NCI-H345 (cell line): Measurements from ENCODE around the gene JAG2.

ENCODE experiments used
- DNase-seq: peaks from one replicate; lab custom pipeline; 2025; lab: John Stamatoyannopoulos, UW

JAG2 gene

GRCh38 chr14:105182296-105183020 is 13.9 kb upstream of the JAG2 start:
- no peak for DNase-seq

- no peak for DNase-seq
Observed at GRCh38 chr14:105181549-105182295, 13.1 kb upstream of the JAG2 start.

- DNase-seq = peak; percentile 82
Observed at GRCh38 chr14:105180592-105181548, 12.3 kb upstream of the JAG2 start, which contains the start of gene NUDT14. NUDT14 (minus strand) TSS chr14:105181312; CDS start chr14:105181209, 103 bp downstream.

GRCh38 chr14:105179191-105179590 is 10.6 kb upstream of the JAG2 start:
- no peak for DNase-seq

GRCh38 chr14:105178868-105179140 is 10.2 kb upstream of the JAG2 start:
- DNase-seq = no peak

- no peak for DNase-seq
Observed at GRCh38 chr14:105178069-105178867, 9.7 kb upstream of the JAG2 start.

GRCh38 chr14:105177082-105177481 is 8.5 kb upstream of the JAG2 start:
- no peak for DNase-seq

GRCh38 chr14:105176513-105176912 is 7.9 kb upstream of the JAG2 start:
- DNase-seq = no peak

- DNase-seq = no peak
Observed at GRCh38 chr14:105173901-105174894, 5.6 kb upstream of the JAG2 start.

GRCh38 chr14:105173145-105173544 is 4.6 kb upstream of the JAG2 start:
- DNase-seq = no peak

- no peak for DNase-seq
Observed at GRCh38 chr14:105172476-105172875, 3.9 kb upstream of the JAG2 start.

- peak; percentile 67 for DNase-seq
Observed at GRCh38 chr14:105171004-105171673, 2.6 kb upstream of the JAG2 start.

- DNase-seq = no peak
Observed at GRCh38 chr14:105169776-105170655, 1.4 kb upstream of the JAG2 start.

- DNase-seq = no peak
Observed at GRCh38 chr14:105168979-105169507, 467 bp upstream of the JAG2 start.

GRCh38 chr14:105168093-105168420 is 519 bp downstream of the JAG2 start:
- no peak for DNase-seq

GRCh38 chr14:105167303-105168092 is 1.1 kb downstream of the JAG2 start:
- DNase-seq = no peak

GRCh38 chr14:105166571-105167302 is 1.8 kb downstream of the JAG2 start:
- no peak for DNase-seq
